ENCODE data around the gene KCNG2.

The KCNG2 gene

DNA sequence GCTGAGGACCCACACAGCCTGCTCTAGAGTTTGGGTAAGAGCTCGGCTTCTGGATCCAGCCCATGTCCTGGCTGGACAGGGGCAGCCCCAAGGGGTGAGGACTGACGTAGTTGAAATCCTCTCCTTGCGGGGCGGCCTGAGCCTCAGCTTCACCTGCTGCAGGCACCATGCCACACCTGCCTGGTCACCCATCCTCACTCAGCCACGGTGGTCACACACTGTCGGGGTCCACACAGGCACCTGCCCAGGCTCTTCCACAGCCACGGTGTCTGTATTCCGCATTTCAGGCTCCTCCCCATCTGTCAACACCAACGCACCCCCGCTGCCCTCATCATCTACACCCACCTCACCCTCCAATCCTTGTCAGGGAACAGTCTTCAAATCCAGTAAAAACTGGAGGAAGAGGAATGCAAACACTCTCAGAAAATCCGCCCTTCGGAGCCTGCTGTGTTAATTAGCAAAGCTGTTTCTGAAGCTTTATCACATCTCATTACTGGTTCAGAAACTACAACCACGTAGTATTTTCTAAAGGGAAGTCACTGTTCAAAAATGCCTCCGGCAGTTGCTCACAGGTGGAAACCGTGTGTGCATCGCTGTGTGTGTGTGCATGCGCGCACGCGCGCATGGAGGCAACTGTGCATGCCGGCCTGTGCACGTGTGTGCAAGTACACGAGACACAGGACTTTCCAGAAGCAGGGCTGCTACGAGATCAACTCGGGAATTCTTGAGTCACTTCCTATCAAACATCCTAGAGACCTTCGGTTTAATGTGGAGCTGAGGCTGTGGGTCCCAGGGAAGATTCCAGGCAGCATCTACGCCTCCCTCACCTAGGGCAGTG lies 115.5 kb downstream of the KCNG2 start:
- no peak for DNase-seq

DNA sequence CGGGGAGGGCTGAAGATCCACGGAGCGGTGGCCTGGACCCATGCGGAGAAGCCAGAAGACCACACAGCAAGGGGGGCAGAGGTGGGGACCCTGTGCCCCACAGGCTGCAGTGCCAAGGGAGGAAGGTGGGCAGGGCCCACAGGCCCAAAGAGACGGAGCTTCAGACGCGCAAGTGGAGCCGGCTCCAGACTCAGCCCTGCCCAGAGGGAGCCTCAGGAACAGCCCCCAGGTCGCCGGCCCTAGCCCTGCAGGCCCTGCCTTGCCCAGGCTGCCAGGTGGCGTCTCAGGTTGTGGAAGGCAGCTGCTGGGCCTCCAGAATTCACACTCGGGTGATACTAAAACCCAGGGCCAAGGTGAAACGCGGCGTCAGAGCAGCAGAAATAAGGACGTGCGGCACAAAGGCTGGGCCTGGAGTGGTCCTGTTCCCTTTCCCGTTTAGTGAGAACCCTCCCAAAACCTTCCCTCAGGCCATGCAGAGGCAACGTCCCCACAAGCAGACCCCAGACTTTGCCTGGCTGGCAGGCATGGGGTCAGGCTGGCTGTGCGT lies 116.9 kb downstream of the KCNG2 start:
- DNase-seq, result no peak

DNA sequence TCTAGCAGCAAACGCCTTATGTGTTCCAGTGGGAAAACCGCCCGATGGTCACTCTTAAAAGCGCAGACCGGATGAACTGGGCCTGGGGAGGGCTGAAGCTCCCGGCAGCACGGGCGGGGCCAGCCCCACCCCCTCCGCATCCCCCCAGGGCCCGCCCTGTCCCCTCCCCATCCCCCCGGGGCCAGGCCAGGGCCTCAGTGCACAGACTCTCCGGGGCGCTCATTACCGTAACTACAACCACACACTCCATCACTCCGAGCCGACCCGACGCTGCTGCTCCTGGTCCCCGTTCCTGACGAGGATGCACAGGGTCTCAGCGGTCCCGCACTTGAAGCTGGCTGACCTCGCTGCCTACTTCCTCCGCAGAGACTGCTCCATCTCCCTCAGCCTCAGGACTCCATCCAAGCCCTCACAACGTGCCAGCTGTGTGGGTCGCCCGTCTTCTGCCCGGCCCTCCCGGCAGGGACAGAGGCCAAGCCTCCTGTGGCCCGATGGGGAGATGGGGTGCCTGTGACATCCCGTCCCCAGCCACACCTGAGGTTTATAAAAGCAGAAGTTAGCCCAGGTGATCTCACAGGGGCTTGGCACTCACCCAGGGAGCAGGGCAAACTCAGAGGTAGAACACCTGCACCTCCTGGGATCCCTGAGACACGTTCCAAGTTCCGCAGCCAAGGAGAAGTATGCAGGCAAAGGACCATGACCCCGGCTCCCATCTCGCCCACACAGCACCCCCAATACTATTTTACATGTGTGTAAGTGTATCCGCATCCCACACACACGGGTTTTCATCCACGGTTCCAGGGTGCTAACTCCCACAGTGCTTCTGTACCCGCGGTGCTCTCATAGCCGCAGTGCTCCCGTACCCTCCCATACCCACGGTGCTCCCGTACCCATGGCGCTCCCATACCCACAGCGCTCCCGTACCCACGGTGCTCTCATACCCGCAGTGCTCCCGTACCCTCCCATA lies 117.7 kb downstream of the KCNG2 start:
- no peak for DNase-seq

- no peak for DNase-seq
Measured at GRCh38 chr18:79916128-79916494, 118.4 kb downstream of the KCNG2 start.

GRCh38 chr18:79916546-79917168 lies 118.9 kb downstream of the KCNG2 start:
- DNase-seq, result no peak

- no peak for DNase-seq
Measured at GRCh38 chr18:79917169-79917852, 119.6 kb downstream of the KCNG2 start.

- no peak for DNase-seq
Measured at GRCh38 chr18:79917853-79918614, 120.3 kb downstream of the KCNG2 start.

DNA sequence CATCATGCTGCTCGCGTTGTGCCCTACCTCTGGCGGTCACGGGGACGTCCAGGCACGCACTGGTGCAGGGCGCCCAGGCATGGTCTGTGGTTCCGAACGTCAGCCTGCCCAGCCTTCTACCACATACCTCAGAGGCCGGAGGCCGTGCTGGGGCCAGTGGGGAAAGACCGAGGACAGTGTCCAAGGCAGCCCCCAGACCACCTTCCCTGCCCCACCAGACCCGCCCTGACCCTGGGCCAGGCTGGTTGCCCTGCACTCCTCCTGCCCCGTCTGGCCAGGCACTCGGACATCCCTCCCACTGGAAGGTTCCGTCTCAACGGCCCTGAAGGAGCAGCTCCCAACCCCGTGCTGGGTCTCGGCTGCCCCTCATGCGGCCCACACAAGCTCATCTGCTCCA lies 120.9 kb downstream of the KCNG2 start:
- no peak for DNase-seq

GRCh38 chr18:79919089-79919488 lies 121.4 kb downstream of the KCNG2 start:
- no peak for DNase-seq

GRCh38 chr18:79921984-79922965 lies 124.5 kb downstream of the KCNG2 start:
- no peak for DNase-seq

GRCh38 chr18:79922971-79923411 lies 125.3 kb downstream of the KCNG2 start:
- no peak for DNase-seq

GRCh38 chr18:79923896-79924585 lies 126.3 kb downstream of the KCNG2 start:
- no peak for DNase-seq

GRCh38 chr18:79924814-79925731 lies 127.3 kb downstream of the KCNG2 start:
- DNase-seq, result no peak

DNA sequence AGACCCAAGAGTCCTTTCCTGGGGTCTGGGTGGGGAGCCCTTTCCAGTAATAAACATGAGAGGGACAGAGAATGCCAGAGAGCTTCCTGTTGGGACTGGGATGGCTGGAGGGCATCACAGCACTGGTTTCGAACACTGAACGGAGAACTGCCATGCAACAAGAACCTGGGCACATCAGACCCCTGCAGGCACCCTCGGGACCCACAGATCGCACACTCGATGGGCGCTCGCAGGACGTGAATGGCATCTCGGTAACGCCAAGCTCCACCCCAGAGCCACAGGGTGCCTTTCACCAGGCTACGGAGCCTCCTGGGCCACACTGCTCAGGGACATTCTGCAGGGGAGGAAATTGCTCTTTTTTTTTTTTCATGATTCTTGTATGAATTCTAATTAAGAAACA lies 128.6 kb downstream of the KCNG2 start:
- DNase-seq, result no peak

DNA sequence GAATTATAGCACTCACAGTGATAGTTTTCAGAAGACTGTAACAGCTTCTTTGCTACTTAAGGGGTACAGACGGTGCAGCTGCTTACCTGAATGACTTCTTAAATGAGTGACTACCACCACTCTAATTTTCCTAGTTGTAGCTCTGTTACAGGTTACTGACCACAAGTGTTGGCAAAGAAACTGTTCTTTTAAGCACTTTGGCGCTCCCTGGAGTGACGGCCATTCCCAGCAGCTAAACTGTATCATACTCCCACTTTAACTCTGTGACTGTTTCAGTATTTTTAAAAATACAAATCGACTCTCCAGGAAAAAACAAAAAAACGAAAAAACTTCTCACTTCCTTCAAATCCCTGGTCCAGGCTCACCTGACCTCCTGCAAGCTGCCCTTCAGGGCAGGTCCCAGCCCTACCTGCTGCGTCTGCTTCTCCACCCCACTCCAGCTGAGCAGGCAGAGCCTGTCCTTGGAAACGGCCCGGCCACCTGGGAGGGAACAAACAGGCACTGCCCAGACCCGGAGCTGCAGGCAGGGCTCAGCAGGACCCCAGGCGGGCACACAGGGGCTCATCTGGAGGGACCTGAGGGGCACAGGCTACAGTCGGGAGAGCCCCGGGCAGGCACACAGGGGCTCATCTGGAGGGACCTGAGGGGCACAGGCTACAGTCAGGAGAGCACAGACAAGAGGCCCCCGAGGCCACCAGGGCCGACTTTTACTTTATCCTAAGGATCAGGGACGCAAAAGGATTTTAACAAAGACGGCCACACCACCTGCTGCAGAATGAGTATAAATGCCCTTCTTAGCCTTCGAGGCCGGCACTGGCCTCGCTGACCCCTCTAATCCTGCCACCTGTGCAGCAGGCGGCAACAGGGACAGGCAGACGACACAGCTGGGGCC lies 129.2 kb downstream of the KCNG2 start:
- no peak for DNase-seq

GRCh38 chr18:79927607-79928562 lies 130.1 kb downstream of the KCNG2 start:
- no peak for DNase-seq

All from NK-92 treated with Interleukin-12 subunit alpha and Interleukin-12 subunit beta, amount 100 ng/mL, for 24 hours (cell line).